ENCODE results near the gene ITGA2.
"Not testable (repeated sequence)": the region's sequence is repeated elsewhere in the genome, so short reads cannot be mapped to it uniquely, and the experiment has no call there.

ITGA2 gene

GRCh38 chr5:52956915-52957747 is 32.0 kb upstream of the ITGA2 start:
- DNase-seq (ENCODE audit: insufficient read length, low spot score) (no peak), FAIRE-seq (no peak)
- no peak for TF ChIP-seq POU2F2 (IDR thresholded peaks at IDR 0.05; ENCODE audit: low read depth, low read length)
- TF ChIP-seq PAX5 (IDR thresholded peaks at IDR 0.05; ENCODE audit: insufficient read depth, low read length, severe bottlenecking) = no peak
- TF ChIP-seq SPI1 (IDR thresholded peaks at IDR 0.05; ENCODE audit: low read depth, low read length) = no peak
- TF ChIP-seq POLR2AphosphoS5 (IDR thresholded peaks at IDR 0.05; ENCODE audit: low read depth, low read length) = no peak
- TF ChIP-seq POLR2A (IDR thresholded peaks at IDR 0.05; ENCODE audit: low read depth, low read length) = no peak
- TF ChIP-seq TAF1 (IDR thresholded peaks at IDR 0.05; ENCODE audit: low read depth, low read length) = no peak

GRCh38 chr5:52961274-52961681 is 27.9 kb upstream of the ITGA2 start:
- no peak for DNase-seq (ENCODE audit: insufficient read length, low spot score)
- no peak for FAIRE-seq
- TF ChIP-seq SPI1 (IDR thresholded peaks at IDR 0.05; ENCODE audit: low read depth, low read length) (no peak), POLR2AphosphoS5 (IDR thresholded peaks at IDR 0.05; ENCODE audit: low read depth, low read length) (no peak), POU2F2 (IDR thresholded peaks at IDR 0.05; ENCODE audit: low read depth, low read length) (no peak), PAX5 (IDR thresholded peaks at IDR 0.05; ENCODE audit: insufficient read depth, low read length, severe bottlenecking) (no peak), POLR2A (IDR thresholded peaks at IDR 0.05; ENCODE audit: low read depth, low read length) (no peak), TAF1 (IDR thresholded peaks at IDR 0.05; ENCODE audit: low read depth, low read length) (no peak)

GRCh38 chr5:52963636-52964035 is 25.5 kb upstream of the ITGA2 start:
- no peak for TF ChIP-seq PAX5 (IDR thresholded peaks at IDR 0.05; ENCODE audit: insufficient read depth, low read length, severe bottlenecking)
- no peak for TF ChIP-seq POLR2A (IDR thresholded peaks at IDR 0.05; ENCODE audit: low read depth, low read length)
- TF ChIP-seq SPI1 (IDR thresholded peaks at IDR 0.05; ENCODE audit: low read depth, low read length) = no peak
- TF ChIP-seq POU2F2 (IDR thresholded peaks at IDR 0.05; ENCODE audit: low read depth, low read length) = no peak
- TF ChIP-seq TAF1 (IDR thresholded peaks at IDR 0.05; ENCODE audit: low read depth, low read length) = no peak
- no peak for TF ChIP-seq POLR2AphosphoS5 (IDR thresholded peaks at IDR 0.05; ENCODE audit: low read depth, low read length)
- no peak for DNase-seq (ENCODE audit: insufficient read length, low spot score)

GRCh38 chr5:52964138-52964537 is 25.0 kb upstream of the ITGA2 start:
- no peak for FAIRE-seq
- DNase-seq (ENCODE audit: insufficient read length, low spot score) = no peak
- TF ChIP-seq TAF1 (IDR thresholded peaks at IDR 0.05; ENCODE audit: low read depth, low read length) (no peak), PAX5 (IDR thresholded peaks at IDR 0.05; ENCODE audit: insufficient read depth, low read length, severe bottlenecking) (no peak), POLR2A (IDR thresholded peaks at IDR 0.05; ENCODE audit: low read depth, low read length) (no peak), POU2F2 (IDR thresholded peaks at IDR 0.05; ENCODE audit: low read depth, low read length) (no peak), POLR2AphosphoS5 (IDR thresholded peaks at IDR 0.05; ENCODE audit: low read depth, low read length) (no peak), SPI1 (IDR thresholded peaks at IDR 0.05; ENCODE audit: low read depth, low read length) (no peak)

More at GRCh38 chr5:52963636-52964035, 25.5 kb upstream of the ITGA2 start:
- no peak for FAIRE-seq

GRCh38 chr5:52976157-52976556 is 13.0 kb upstream of the ITGA2 start:
- DNase-seq (ENCODE audit: insufficient read length, low spot score); FAIRE-seq: not testable (repeated sequence)

- FAIRE-seq (no peak), DNase-seq (ENCODE audit: insufficient read length, low spot score) (no peak)
- TF ChIP-seq POLR2AphosphoS5 (IDR thresholded peaks at IDR 0.05; ENCODE audit: low read depth, low read length) (no peak), PAX5 (IDR thresholded peaks at IDR 0.05; ENCODE audit: insufficient read depth, low read length, severe bottlenecking) (no peak), POLR2A (IDR thresholded peaks at IDR 0.05; ENCODE audit: low read depth, low read length) (no peak), POU2F2 (IDR thresholded peaks at IDR 0.05; ENCODE audit: low read depth, low read length) (no peak), TAF1 (IDR thresholded peaks at IDR 0.05; ENCODE audit: low read depth, low read length) (no peak), SPI1 (IDR thresholded peaks at IDR 0.05; ENCODE audit: low read depth, low read length) (no peak)
Observed at GRCh38 chr5:52977264-52977897, 11.8 kb upstream of the ITGA2 start.

- DNase-seq (ENCODE audit: insufficient read length, low spot score) (no peak), FAIRE-seq (no peak)
- TF ChIP-seq POU2F2 (IDR thresholded peaks at IDR 0.05; ENCODE audit: low read depth, low read length) (no peak), POLR2AphosphoS5 (IDR thresholded peaks at IDR 0.05; ENCODE audit: low read depth, low read length) (no peak), PAX5 (IDR thresholded peaks at IDR 0.05; ENCODE audit: insufficient read depth, low read length, severe bottlenecking) (no peak), TAF1 (IDR thresholded peaks at IDR 0.05; ENCODE audit: low read depth, low read length) (no peak), POLR2A (IDR thresholded peaks at IDR 0.05; ENCODE audit: low read depth, low read length) (no peak), SPI1 (IDR thresholded peaks at IDR 0.05; ENCODE audit: low read depth, low read length) (no peak)
Observed at GRCh38 chr5:52981507-52981906, 7.6 kb upstream of the ITGA2 start.

GRCh38 chr5:52983731-52984636 is 5.2 kb upstream of the ITGA2 start:
- DNase-seq (ENCODE audit: insufficient read length, low spot score) = no peak
- TF ChIP-seq SPI1 (IDR thresholded peaks at IDR 0.05; ENCODE audit: low read depth, low read length) (no peak), POU2F2 (IDR thresholded peaks at IDR 0.05; ENCODE audit: low read depth, low read length) (no peak), TAF1 (IDR thresholded peaks at IDR 0.05; ENCODE audit: low read depth, low read length) (no peak), POLR2AphosphoS5 (IDR thresholded peaks at IDR 0.05; ENCODE audit: low read depth, low read length) (no peak)
- FAIRE-seq = no peak

GRCh38 chr5:52985306-52985705 is 3.8 kb upstream of the ITGA2 start:
- DNase-seq (ENCODE audit: insufficient read length, low spot score) (no peak), FAIRE-seq (no peak)
- TF ChIP-seq POLR2A (IDR thresholded peaks at IDR 0.05; ENCODE audit: low read depth, low read length) (no peak), SPI1 (IDR thresholded peaks at IDR 0.05; ENCODE audit: low read depth, low read length) (no peak), TAF1 (IDR thresholded peaks at IDR 0.05; ENCODE audit: low read depth, low read length) (no peak), POU2F2 (IDR thresholded peaks at IDR 0.05; ENCODE audit: low read depth, low read length) (no peak), PAX5 (IDR thresholded peaks at IDR 0.05; ENCODE audit: insufficient read depth, low read length, severe bottlenecking) (no peak), POLR2AphosphoS5 (IDR thresholded peaks at IDR 0.05; ENCODE audit: low read depth, low read length) (no peak)

Measured in GM12891 (cell line).